Measurements from ENCODE around the gene FBN2.

Gene FBN2

GRCh38 chr5:128331261-128331660 is 206.8 kb downstream of the FBN2 start:
- TF ChIP-seq ZNF8 (CRISPR knock-in tag; IDR thresholded peaks at IDR 0.05), result no peak
- TF ChIP-seq ISL1 (CRISPR knock-in tag; IDR thresholded peaks at IDR 0.05), result no peak
- no peak for TF ChIP-seq ZFP30 (CRISPR knock-in tag; IDR thresholded peaks at IDR 0.05)
- TF ChIP-seq TOX (CRISPR knock-in tag; IDR thresholded peaks at IDR 0.05; ENCODE audit: borderline replicate concordance), result no peak
- no peak for TF ChIP-seq POU6F1 (CRISPR knock-in tag; IDR thresholded peaks at IDR 0.05; ENCODE audit: borderline replicate concordance, low read depth)
- no peak for TF ChIP-seq ZFP3 (CRISPR knock-in tag; IDR thresholded peaks at IDR 0.05)
- no peak for TF ChIP-seq ARNTL (CRISPR knock-in tag; IDR thresholded peaks at IDR 0.05; ENCODE audit: borderline replicate concordance, low read depth)
- TF ChIP-seq OSR1 (CRISPR knock-in tag; IDR thresholded peaks at IDR 0.05), result no peak
- ATAC-seq, result no peak

- TF ChIP-seq RARB (CRISPR knock-in tag; IDR thresholded peaks at IDR 0.05), result no peak
- no peak for TF ChIP-seq ARNTL (CRISPR knock-in tag; IDR thresholded peaks at IDR 0.05; ENCODE audit: borderline replicate concordance, low read depth)
- TF ChIP-seq CREB5 (CRISPR knock-in tag; IDR thresholded peaks at IDR 0.05; ENCODE audit: low read depth), result no peak
- TF ChIP-seq TOX (CRISPR knock-in tag; IDR thresholded peaks at IDR 0.05; ENCODE audit: borderline replicate concordance), result no peak
- TF ChIP-seq BACH2 (CRISPR knock-in tag; IDR thresholded peaks at IDR 0.05; ENCODE audit: borderline replicate concordance), result no peak
- TF ChIP-seq CSRNP3 (CRISPR knock-in tag; IDR thresholded peaks at IDR 0.05), result no peak
- TF ChIP-seq POU6F1 (CRISPR knock-in tag; IDR thresholded peaks at IDR 0.05; ENCODE audit: borderline replicate concordance, low read depth), result no peak
- no peak for TF ChIP-seq TSHZ2 (CRISPR knock-in tag; IDR thresholded peaks at IDR 0.05)
- TF ChIP-seq TCF4 (CRISPR knock-in tag; IDR thresholded peaks at IDR 0.05; ENCODE audit: borderline replicate concordance), result no peak
- no peak for TF ChIP-seq CSDC2 (CRISPR knock-in tag; IDR thresholded peaks at IDR 0.05)
- no peak for TF ChIP-seq GLIS3 (CRISPR knock-in tag; IDR thresholded peaks at IDR 0.05)
- no peak for TF ChIP-seq ZC3H10 (CRISPR knock-in tag; IDR thresholded peaks at IDR 0.05)
- TF ChIP-seq ZNF70 (CRISPR knock-in tag; IDR thresholded peaks at IDR 0.05), result no peak
- TF ChIP-seq ZNF565 (CRISPR knock-in tag; conservative IDR thresholded peaks at IDR 0.05; ENCODE audit: low read depth), result no peak
- no peak for TF ChIP-seq PPARA (CRISPR knock-in tag; IDR thresholded peaks at IDR 0.05; ENCODE audit: borderline replicate concordance)
- TF ChIP-seq ZNF8 (CRISPR knock-in tag; IDR thresholded peaks at IDR 0.05), result no peak
- no peak for TF ChIP-seq SNAI2 (CRISPR knock-in tag; IDR thresholded peaks at IDR 0.05)
- no peak for TF ChIP-seq ZFP3 (CRISPR knock-in tag; IDR thresholded peaks at IDR 0.05)
- no peak for TF ChIP-seq ISL1 (CRISPR knock-in tag; IDR thresholded peaks at IDR 0.05)
- no peak for TF ChIP-seq ESRRG (CRISPR knock-in tag; IDR thresholded peaks at IDR 0.05)
- ATAC-seq, result no peak
Measured at GRCh38 chr5:128329386-128329939, 208.6 kb downstream of the FBN2 start.

GRCh38 chr5:128328446-128328845 is 209.6 kb downstream of the FBN2 start:
- no peak for ATAC-seq
- TF ChIP-seq PATZ1 (CRISPR knock-in tag; IDR thresholded peaks at IDR 0.05; ENCODE audit: borderline replicate concordance) (no peak), SNAI2 (CRISPR knock-in tag; IDR thresholded peaks at IDR 0.05) (no peak), ISL1 (CRISPR knock-in tag; IDR thresholded peaks at IDR 0.05) (no peak), CREB5 (CRISPR knock-in tag; IDR thresholded peaks at IDR 0.05; ENCODE audit: low read depth) (no peak)

All from SK-N-SH treated with all-trans-retinoic acid at 6 μM for 48 hours (cell line).